ENCODE results near the gene STYXL2. TPM values are rescaled to one million over a fixed set of nuclear protein-coding genes. Genes with fewer than 3 reads are reported as not detected.

STYXL2 gene
- total and polyA plus RNA-seq, 2 of the 8 experiments (the other 6 are each of a cell fraction or from before 2014, with no cell fraction given) = 0.09 to 0.22 TPM

DNA sequence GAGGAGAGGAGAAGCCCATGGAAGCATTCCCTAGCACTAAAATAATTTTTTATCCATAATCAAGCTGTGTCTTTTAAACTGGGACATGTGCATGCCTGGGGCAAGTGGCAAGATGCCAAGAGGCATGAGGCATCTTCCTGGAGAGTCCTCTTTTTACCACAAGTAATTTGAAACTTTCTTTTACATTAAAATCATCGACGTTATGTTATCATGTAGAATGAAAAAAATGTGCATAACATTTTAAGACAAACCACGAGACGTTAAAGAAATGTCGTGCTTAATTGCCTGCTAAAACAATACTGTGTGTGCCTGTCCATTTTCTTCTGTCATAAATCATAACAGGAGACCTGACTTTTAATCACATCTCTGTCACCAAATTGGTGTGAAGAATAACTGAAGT lies 1.5 kb downstream of the STYXL2 start (continued):
- TF ChIP-seq TBP (IDR thresholded peaks at IDR 0.05; ENCODE audit: low read depth, low read length) = no peak
- no peak for TF ChIP-seq RBBP5 (IDR thresholded peaks at IDR 0.05; ENCODE audit: borderline replicate concordance, low read depth, low read length)
- no peak for TF ChIP-seq CBX5 (IDR thresholded peaks at IDR 0.05; ENCODE audit: low read depth, low read length)
